ENCODE data around the gene MCC.

MCC gene

DNA sequence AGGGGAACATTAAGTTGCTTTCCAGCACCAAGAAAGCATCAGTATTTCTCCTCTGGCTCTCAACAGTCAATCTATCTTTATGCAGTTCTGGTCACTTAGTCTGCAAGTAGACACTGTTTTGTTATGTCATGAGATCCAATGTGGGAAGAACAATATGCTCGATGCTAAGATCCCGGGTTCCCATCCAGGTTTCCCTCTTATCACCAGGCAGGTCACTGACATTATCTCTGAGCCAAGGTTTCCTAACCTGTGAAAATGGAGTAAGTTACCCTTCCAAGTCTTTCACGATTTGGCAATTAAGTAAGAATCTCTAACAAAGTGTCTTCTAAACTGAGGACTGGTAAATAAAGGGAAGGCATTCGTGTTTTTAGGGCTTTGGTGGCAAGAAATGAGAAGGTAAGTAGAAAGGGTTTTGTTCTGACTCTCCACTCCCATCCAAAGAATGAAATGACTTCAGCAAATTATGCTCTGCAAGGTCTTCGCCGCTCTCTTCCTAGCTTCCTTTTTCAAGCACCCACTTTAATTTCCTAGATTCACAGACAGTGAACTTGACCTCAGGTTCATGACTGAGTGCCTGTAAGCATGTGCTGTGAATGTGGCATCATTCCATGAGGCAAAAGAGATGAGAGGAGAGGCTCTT lies 425.3 kb downstream of the MCC start:
- DNase-seq = no peak

DNA sequence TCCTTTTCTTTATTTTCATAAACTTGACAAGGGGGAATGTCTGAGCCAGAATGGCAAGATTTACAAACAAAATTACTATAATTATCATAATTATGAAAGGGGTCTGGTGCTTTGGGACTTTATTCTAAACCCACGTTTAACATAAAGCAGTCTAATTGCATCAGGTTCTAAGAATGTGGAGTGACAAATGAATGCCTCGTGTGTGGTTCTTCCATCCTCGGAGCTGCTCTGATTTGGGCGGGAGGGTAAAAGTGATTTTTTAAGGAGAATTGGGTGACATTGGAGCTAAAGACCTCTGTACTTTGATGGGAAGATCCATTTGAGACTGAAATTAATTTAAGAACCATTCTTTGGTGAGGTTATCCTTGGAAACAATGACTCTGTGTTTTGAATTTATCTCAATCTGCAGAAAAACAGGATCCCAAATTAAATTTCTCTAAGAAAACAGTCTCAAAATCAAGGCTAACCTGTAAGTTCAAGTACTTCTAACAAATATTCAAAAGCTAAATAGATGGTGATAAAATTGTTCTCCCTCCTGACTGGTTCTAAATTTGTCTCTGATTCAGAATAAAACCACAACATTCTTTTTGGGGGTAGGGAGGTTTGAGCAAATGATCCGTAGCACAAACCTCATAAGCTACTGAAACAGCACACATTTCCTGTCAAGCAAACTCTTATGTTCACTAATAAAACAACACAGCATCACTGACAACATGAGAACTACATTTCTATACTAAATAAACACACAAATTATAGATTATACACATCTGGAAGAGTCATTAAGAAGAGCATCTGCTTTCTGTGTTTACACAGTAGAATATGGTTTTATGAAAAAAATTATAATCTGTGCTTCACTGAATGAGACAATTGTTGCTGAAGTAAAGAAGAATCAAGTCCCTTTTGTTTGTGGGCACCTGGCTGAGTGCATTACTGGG lies 426.1 kb downstream of the MCC start:
- no peak for DNase-seq

DNA sequence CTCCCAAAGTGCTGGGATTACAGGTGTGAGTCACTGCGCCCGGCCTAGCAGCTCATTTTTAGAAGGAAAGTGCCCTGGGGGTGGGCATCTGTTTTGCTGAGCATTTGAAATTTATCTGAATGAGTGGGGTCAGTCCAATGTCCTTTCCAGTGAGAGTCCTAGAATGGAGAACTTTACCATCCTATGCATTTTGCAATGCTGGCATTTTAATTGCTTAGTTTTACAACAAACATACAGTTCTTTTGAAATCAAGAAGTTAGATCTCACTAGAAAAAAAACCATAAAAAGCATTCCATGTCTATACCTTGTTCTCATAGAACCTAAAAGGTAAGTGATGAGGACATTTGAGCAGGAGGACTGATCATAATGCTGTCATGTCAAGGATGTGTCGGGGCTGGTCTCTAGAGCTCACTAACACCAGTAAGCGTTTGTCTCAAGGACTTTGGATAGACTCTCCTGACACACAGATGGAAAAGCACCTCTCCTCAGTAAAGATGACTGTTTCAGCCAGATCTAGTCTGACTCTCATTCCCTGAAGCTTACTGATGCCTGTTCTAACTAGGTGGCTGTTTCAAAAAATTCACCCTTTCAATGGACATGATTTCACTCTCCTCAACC lies 427.7 kb downstream of the MCC start:
- DNase-seq = no peak

DNA sequence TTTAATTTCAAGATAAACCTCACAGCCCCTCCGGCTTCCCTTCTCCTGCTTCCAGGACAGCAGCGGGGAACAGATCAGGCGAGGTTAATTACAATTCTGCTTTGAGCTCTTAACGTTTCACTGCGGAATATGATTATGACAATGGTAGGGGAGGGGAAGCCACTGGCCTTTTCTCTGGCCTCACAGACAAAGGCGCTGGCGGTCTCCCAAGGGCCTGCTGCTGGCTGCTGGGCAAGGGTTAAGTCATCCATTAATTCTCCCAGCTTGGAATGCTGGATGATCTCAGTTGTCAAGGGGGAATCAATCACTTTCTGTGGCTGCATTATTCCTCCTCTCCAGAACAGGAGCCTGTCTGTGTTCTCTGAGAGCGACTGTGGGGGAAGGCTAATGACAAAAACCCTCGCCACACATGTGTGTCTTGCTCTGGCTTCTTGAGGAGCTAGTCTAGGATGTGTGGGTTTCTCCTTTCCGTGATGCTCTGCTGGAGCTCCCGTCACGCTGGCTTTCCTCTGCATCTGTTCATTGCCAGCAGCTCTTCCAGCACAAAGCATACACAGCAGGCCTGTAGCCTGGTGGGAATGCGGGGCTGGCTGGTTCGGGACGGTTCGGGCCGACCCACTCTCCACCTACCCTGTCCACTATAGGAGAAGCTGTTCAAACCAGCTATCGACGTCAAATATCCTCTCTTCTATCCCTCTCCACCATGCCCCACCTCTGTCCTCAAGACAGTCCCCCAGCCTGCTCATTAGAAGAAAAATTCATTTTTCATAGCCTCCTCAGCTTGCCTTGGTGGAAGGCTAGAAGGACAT lies 428.8 kb downstream of the MCC start:
- no peak for DNase-seq

DNA sequence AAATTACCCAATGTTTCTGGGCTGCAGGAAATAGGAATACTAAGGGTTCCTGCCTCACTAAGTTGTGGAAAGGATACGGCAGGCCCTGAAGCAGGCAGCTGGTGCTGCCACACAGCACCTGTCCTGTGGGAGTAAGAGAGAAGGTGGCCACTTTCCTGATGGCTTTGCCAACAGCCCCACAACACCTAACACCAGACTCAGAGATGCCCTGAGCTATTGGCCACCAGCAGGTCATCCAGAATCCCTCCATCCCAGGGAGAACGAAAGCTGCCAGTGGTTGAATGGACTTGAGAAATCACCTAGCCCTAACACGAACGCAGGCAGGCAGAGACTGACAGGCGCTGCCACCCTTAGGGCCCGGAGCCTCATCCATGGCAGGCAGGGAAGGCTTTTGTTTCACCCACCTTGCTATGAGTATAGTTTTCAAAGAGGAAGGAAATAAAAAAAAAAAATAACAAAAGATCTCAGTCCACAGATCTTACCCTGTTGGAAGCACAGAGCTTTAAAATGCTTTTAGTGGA lies 429.5 kb downstream of the MCC start:
- DNase-seq = no peak

DNA sequence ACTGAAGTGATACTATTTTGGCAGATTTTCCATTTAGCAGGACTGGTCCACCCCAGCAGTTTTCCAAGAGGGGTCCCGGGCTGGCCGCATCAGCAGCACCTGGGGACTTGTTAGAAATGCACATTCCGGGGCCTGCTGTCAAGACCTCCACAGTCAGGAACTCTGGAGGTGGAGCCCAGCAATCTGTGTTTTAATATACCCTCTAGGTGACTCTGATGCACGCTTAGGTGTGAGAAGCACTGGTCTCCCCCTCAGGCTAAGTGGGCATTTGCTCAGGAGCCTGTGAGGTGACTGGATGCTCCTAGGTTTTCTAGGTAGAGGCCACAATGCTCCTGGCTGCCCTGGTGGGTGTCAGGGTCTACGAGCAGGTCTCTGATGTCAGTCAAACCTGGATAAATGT lies 430.0 kb downstream of the MCC start:
- no peak for DNase-seq

DNA sequence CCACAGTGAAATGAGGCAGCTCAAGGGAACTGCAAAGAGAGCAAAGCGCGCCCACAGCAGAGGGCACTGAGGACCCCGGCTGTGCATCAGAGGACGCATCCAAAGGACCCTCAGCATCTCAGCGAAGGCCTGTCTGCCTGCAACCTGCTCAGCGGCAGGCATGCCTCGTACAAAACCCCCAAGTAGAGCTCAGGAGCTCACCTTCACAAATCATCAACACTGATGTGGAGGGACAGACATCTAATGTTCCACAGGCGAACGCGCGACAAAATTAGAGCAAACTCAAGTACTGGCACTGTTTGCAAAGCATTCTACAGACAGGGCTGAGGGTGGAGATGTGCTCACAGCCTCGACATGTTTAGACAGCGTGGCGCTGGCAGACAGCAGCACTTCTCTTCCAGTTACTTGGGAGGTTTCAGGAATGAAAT lies 430.7 kb downstream of the MCC start:
- DNase-seq = no peak

DNA sequence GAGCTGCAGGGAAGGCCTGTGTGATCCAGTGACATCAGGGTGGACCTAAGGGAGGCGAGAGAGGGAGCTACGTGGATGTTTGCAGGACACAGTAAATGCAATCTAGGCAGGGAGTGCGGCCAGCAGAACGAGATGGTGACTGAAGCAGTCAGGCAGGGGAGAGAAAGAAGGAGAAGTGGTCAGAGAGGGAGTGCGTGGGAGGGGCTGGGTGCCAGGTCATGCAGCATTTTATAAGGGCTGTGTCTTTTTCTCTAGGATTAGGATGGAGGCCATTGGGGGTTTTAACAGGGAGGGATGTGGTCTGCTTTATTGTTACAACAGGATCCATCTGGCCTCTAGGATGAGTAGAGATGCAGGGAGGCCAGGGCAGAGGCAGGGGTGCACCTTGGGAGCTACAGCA lies 431.3 kb downstream of the MCC start:
- no peak for DNase-seq

DNA sequence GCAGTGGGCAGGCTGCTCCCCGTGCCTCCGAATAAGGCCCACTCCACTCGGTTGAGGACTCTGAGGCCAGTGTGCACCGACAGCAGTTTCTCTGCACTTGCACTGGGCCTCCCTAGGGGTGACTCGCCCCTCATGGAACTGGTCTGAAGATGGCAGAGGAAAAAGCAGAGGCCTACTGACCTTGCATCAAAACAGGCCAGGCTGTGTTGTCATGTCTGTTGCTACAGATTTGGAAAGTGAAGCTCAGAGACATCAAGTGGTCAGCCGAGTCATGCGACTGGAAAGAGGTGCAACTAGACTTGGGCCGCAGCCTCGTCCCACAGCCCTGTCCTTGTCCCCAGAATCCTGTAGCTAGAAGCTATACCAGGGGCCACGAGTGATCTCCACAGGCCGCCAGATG lies 433.4 kb downstream of the MCC start:
- DNase-seq = no peak

DNA sequence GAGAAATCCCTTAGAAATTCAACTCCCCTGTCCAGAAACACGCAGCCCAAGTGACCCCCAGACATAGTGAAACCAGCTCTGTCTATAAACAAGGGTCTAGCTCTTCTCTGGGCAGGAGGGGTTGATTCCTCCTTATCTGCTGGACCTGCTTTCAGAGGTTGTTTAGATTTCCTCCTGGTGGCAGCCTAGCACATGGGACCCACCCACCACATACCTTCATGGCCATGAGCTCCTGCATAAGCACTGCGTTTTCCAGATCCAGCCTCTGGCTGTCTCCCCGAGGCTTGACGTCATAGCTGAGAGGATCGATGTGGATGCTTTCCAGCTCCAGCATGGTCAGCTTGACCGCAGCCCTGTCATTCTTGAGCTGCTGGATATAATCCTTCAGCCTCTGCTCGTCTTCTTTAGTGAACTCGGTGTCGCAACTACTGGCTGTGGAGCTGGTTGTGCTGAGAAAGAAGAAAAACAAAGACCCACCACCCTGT lies 434.7 kb downstream of the MCC start:
- no peak for DNase-seq

DNA sequence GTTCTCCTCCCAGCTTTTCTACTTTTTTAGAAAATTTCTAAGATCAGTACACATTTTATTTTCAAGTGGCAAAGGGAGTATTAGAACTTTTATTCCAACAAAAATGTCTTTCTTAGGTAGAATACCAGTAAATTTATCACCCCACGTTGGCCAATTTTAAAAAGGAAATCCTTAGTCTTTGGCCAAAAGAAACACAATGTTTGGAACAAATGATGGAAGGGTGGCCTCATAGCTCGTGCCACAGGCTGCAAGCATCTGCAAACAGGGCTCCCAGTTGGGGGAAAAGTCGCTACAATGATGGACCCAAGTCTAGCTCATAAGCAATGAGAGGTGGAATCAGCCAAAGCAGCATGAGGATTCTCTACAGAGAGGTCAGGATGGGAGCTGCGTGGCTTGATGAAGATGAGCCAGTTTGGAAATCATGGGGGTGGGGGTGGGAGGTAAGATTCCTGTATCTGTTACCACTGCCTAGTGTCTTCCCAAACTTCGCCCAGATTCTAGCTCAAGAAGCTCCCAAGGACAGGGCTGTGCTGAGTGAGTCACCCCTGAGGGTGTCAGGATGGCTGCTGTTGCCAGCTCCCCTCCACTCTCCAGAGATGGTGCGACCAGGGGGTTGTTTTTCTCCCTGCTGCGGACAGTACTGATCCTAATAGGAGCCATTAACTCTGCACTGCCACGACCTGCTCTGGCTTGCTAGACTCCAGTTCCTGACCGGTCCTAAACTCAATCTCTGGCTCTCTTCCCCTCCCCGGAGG lies 436.0 kb downstream of the MCC start:
- no peak for DNase-seq

DNA sequence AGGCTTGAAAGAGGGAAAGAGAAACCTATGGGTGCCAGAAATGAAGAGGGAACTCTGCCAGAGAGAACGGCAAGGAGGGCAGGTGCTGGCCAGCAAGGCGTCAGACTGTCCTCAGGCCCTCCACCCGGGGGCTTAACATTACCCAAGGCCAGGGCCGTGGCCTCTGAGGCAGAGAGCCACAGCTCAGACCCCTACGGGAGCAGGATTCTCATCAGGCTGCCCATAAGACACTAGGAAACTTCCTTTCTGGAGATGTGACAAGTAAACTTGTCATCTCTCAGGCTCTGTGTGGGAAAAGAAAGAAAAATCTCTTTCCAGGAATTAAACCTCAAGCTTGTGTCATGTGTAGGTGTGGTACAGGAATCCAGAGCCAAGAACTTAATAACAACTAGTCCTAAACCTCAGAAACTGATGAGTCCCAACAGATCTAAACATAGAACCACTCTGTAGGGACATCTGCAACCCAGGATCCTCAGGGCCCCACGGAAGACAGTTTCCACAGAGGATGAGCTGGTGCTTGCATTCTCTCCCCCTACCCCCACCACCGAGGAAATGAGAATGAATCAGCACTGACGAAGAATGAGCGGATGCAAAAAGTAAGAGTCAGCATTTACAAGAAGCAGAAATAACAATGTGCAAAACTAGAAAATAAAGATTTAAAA lies 437.4 kb downstream of the MCC start:
- DNase-seq = peak; percentile 24 to 29

DNA sequence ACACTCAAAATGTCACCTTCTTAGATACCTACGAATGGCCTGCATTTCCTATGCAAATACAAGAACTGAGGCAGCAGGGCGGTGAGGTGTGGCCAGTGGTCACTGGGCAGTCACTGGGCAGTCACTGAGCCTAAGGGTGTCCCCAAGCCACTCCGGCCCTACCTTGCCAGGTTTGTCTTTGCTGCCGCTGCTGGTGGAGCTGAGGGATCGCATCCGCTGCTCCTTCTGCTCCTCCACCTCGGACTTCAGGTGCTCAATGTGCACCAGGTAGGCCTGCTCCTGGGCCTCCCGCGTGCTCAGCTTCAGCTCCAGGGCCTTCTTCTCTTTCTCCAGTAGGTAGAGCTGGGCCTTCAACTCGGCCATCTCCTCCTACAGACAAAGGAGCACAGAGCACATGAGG lies 439.3 kb downstream of the MCC start:
- no peak for DNase-seq

DNA sequence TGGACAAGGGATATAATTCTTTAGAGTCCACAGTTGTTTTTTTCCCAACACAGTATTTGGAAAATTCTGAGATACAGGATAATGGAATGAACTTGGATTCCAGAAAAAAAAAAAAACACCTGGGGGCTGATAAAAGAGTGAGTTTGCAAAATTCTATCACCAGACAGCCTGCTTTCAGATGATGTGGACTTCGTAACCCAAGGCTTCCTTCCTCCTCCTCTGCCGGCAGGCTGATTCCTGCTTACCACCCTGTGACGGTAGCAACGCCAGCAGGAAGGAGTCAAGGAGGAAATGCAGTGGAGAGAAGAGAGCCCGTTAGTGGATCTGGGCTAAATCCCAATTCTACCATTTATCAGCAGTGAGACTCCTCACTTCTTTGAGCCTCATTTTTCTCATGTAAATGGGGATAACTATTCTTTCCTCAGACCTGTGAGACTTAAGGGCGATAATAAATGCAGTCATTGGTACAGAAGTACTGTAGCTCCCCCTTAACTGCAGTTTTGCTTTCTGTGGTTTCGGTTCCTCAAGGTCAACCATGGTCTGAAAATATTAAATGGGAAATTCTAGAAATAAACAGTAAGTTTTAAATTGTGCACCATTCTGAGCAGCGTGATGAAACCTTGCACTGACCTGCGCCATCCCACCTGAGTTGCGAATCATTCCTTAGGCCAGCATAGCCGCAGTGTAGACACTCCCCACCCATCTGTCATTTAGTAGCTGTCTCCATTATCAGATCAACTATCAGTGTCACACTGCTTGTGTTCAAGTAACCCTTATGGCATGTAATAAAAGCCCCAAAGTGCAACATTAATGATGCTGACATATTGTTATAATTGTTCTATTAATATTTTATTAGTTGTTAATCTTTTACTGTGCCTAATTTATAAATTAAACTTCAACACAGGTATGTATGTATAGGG lies 440.3 kb downstream of the MCC start:
- DNase-seq = no peak

DNA sequence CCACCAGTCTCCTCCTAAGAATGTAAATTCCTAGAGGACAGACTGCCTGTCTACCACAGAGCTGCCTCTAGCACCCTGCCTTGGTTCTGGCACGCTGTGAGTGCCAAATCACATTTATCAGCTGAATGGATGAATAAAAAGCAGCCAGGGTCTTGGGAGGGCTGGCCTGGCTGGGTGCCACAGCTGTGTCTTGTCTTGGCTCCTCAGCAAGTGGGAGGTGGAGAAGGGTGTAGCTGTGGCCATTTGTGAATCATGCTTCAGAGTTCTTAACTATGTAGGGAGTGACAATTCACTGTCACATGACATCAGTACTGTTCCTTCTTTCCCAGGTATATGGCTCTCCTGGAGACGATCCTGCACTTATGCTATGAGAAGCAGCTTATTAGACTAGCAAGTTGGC lies 441.0 kb downstream of the MCC start:
- no peak for DNase-seq

DNA sequence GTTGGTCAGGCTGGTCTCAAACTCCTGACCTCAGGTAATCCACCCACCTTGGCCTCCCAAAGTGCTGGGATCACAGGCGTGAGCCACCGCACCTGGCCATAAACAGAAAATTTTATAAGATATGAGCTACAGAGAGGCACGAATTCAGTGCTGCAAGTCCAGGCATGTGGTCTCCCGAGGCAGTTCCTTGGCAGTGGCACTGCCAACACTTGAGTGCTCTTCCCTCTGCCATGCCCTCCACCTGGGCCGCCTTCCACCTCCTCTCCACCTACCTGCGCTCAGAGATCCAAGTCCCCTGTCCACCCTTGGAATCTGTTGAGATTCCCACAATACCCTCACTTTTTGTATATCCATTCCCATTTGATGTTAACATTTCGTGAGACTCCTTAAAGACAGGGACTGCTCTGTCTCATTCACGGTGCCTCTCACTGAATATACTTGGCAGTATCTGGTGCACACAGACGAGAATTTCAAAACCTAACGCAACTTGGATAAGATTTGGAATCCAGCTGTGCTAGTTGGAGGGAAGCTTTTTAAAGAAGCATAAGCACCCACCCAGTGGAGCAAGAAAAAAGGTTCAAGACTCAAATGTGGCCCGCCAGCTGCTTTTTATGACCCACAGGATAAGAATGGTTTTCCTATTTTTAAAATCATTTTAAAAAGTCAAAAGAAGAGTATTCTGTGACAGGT lies 443.3 kb downstream of the MCC start:
- DNase-seq = no peak

DNA sequence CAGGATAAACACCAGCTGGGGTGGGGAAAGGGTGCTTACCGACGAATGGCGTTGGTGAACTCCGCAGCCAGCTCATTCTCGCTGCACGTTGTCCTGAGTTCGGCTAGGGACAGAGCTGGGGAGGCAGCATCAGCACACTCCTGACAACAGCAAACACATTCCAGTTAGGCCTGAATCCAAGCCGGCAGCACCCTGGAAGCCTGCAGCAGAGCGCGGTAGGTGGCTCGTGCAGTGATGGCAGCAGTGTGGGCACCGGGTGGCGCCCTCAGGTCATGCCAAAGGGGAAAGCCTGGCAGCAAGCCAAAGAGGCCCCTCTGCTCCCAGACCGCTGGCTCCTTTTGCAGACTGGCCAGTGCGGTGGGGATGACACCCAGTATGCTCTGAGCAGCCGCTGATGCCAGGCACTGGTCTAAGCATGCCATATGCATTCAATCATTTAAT lies 444.7 kb downstream of the MCC start:
- peak in 1 of 2 donors; percentile 30 for DNase-seq

DNA sequence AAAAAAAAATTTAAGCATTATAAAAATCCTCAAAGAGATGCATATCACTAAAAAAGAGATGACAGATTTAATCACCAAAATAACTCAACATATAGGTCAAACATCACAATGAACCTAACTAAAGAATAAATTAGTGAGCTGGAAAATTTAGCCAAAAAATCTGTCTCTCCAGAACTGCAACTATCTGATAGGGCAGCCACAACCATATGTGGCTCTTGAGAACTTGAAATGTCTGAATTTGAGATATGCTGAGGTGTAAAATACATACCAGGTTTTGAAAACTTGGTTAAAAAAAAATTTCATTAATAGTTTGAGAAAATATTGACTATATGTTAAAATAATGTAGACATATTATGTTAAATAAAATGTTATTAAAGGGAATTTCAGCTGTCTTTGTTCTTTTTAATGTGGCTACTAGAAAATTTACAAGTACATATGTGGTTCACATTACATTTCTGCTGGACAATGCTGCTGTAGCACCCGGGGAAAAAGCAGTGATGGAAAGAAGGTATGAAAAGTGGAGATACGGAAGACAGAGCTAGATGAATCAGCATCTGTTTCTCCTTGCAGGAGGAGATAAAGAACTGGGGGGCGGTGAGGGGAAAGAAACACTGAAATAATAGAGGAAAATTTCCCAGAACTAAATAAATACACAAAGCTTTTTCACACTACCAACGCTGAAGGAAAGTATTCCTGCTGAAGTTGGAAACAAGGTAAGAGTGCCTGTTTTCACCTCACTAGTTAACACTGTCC lies 445.6 kb downstream of the MCC start:
- no peak for DNase-seq

Data from stimulated activated CD4-positive, alpha-beta T cell treated with anti-CD3 and anti-CD28 coated beads, Interleukin-2, amount 100 ng/mL, for 24 hours (primary cell).